Measurements from ENCODE around the gene LRFN4.

DNA sequence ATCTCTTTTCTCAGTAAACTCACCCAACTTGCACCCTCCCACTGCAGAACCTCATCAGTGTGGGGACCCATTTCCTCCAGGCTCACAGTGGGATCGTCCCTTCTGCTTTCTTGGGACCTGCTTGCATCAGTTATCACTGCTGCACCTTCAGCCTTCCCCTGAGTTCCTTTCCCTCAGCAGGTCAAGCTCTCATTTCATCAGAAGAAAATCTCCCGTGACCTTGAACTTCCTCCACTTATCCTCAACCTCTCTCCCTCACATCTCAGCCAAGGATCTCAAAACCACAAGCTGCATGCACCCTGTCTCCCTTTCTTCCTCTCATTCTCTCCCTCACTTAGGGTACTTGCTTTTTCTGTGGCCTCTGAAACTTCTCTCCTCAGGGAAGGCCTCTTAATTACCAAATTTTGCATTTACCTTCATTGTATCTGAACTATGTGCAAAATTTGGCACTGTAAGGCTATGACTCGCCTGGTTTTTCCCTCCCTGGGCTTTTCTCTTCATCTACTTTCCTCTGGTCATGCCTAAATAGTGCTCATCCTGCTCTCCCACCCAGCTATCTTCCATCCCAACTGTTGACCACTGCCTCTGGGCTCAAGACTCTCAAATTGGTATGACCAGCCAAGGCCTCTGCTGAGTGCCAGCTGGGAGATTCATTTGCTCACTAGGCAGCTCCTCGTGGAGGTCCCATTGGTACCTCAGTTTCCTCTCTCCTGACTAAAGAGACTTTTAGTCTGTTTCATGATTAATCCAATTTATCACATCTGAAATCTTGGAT lies 16.4 kb upstream of the LRFN4 start:
- TF ChIP-seq, protein P1, sequence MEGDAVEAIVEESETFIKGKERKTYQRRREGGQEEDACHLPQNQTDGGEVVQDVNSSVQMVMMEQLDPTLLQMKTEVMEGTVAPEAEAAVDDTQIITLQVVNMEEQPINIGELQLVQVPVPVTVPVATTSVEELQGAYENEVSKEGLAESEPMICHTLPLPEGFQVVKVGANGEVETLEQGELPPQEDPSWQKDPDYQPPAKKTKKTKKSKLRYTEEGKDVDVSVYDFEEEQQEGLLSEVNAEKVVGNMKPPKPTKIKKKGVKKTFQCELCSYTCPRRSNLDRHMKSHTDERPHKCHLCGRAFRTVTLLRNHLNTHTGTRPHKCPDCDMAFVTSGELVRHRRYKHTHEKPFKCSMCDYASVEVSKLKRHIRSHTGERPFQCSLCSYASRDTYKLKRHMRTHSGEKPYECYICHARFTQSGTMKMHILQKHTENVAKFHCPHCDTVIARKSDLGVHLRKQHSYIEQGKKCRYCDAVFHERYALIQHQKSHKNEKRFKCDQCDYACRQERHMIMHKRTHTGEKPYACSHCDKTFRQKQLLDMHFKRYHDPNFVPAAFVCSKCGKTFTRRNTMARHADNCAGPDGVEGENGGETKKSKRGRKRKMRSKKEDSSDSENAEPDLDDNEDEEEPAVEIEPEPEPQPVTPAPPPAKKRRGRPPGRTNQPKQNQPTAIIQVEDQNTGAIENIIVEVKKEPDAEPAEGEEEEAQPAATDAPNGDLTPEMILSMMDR (IDR thresholded peaks at IDR 0.05): no peak
- no peak for TF ChIP-seq POLR2A (IDR thresholded peaks at IDR 0.05)

All from uterus (tissue), 2 donors.